GM12873 (cell line): Measurements from ENCODE around the gene C2CD3.

ENCODE experiments used
- TF ChIP-seq, protein P1 (sequence below): IDR thresholded peaks from 2 replicates; pipeline ENCODE4 v1.5.1; 2012; ENCODE audit warnings: low read depth, mild to moderate bottlenecking, moderate library complexity, low read length, control low read depth; ENCODE audit not compliant: insufficient read depth; ENCODE audit errors: missing control alignments

C2CD3 gene

DNA sequence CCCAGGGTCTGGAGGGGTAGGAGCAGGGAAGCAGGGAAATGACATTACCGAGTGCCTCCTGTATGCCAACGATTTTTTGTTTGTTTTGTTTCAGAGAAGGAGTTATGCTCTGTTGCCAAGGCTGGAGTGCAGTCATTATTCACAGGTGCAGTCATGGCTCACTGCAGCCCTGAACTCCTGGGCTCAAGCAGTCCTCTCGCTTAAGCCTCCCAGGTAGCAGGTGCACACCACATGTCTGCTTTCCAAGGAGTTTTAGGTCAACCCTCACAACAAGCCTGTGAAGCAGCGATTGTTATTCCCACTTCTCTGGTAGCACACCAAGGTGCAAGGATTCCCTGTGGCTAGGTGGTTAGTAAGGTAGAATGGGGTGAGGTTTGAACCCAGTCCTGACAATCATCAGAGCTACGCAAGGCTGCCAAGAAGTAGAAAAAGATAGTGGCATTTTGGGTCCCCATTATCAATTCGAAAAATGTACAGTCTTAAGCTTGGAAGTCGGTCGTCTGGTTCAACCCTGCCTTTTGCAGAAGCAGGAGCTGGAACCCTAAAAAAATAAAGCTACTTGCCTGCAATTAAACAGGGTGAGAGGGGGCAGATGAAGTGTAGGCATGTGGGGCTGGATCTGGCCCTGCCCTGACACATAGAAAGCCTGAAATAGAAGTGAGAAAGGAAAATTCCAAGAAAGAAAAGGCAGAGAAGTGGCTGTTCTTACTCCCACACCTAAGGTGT is 171.1 kb downstream of the C2CD3 start:
- TF ChIP-seq, protein P1, sequence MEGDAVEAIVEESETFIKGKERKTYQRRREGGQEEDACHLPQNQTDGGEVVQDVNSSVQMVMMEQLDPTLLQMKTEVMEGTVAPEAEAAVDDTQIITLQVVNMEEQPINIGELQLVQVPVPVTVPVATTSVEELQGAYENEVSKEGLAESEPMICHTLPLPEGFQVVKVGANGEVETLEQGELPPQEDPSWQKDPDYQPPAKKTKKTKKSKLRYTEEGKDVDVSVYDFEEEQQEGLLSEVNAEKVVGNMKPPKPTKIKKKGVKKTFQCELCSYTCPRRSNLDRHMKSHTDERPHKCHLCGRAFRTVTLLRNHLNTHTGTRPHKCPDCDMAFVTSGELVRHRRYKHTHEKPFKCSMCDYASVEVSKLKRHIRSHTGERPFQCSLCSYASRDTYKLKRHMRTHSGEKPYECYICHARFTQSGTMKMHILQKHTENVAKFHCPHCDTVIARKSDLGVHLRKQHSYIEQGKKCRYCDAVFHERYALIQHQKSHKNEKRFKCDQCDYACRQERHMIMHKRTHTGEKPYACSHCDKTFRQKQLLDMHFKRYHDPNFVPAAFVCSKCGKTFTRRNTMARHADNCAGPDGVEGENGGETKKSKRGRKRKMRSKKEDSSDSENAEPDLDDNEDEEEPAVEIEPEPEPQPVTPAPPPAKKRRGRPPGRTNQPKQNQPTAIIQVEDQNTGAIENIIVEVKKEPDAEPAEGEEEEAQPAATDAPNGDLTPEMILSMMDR = no peak

DNA sequence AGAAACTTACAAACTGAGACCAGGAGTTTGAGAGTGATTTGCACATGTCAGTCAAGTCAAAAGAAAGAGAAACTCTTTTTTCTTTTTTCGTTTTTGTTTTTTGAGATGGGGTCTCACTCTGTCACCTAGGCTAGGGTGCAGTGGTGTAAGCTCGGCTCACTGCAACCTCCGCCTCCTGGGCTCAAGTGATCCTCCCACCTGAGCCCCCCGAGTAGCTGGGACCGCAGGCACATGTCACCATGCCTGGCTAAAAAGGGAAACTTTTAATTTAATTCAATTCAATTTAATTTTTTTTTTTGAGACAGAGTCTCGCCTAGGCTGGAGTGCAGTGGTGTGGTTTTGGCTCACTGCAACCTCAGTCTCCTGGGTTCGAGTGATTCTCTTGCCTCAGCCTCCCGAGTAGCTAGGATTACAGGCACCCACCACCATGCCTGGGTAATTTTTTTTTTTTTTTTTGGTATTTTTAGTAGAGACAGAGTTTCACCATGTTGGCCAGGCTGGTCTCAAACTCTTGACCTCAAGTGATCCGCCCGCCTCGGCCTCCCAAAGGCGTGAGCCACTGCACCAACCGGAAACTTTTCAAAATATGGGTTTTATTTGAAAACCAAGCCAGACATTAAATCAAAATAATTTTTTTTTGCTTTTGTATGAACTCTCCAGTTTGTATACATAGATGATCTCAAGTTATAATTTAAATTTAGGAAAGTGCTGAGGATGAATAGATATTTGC is 171.8 kb downstream of the C2CD3 start:
- TF ChIP-seq, protein P1 = no peak

GRCh38 chr11:73997120-73997770 is 173.6 kb downstream of the C2CD3 start:
- TF ChIP-seq, protein P1 = peak; percentile 23

GRCh38 chr11:73996161-73996747 is 174.5 kb downstream of the C2CD3 start:
- TF ChIP-seq, protein P1 = no peak

DNA sequence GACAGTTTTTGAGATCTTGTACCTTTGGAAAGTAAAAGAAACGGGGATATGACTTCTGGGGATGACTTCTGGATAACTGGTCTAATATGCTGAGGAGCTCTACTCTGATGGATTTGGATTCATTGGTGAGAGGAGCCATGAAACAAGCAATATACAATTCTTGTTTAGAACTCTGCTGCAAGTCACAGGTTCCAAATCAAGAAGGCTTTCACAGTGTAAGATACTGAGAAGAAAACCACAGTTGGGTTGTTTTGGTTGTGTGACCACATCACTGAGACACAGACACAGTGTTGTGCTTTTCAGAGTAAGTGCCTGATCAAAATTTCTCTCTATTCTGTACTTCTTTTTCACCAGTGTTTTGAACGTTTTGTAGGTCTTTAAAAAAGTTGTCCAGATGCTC is 175.1 kb downstream of the C2CD3 start:
- TF ChIP-seq, protein P1 = no peak

DNA sequence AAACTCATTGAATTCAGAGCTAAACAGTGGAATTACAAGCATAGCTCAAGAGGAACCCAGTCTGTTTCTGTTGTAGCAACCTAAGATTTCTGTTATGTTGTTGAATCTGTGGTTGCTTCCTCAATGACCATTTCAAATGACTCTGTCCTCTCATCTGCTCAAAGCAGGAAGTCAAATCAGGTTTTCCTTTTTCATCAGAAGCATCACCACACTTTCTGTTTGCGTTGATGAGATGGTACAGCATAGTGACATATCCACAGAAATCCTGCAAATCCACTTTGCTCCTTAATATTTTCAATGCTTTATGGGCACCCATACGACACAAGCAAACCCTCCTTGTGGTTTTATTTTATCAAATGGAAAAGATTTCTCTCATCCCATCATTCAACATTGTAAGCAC is 175.6 kb downstream of the C2CD3 start:
- TF ChIP-seq, protein P1 = no peak

DNA sequence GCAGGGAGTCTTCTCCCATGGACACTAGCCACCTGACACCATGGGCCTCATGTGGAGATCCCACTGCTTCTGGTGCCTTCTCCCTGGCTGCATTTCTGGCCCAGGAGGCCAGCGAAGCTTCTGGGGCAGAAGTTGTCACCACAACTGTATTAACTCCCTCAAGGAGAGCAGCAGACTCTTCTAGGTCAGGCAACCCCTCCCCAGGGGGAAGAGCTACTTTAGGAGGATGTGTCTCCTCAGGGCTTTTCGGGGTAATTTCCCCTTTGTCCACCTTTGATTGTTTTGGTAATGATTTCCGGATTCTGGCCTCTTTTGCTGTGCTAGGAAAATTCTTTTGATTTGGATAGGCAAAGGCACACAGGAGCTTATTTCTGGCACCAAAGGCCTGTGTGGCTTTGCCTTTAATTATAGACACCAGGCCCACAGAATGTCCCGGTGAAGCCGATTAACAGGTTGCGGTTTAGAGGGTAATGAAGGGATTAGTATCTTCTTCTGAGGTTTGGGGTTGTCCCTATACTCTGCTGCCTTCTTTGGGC is 179.3 kb downstream of the C2CD3 start:
- TF ChIP-seq, protein P1 = no peak
